Prostate gland (tissue), 2 donors: ENCODE measurements around the gene RFT1.

Experiments
- CTCF ChIP-seq, 4 experiments: fragments of 200-600 bp in 2 of 4; fragments of 450-650 bp in 2 of 4; sonication (generic) in 2 of 4; IDR thresholded peaks; 1 replicate in 3 of 4; 2 replicates in 1 of 4; pipeline ENCODE4 v1.5.1; 2016 to 2019; ENCODE audit warnings: antibody characterized with exemption in 4 of 4, mild to moderate bottlenecking in 2 of 4, moderate library complexity in 2 of 4
- POLR2A ChIP-seq: fragments of 450-650 bp; IDR thresholded peaks from one replicate; pipeline ENCODE4 v1.6.1; 2016; ENCODE audit warnings: antibody characterized with exemption, mild to moderate bottlenecking
- POLR2AphosphoS5 ChIP-seq: sonication (generic); formaldehyde crosslinking; IDR thresholded peaks from one replicate; pipeline ENCODE4 v1.6.1; 2017; ENCODE audit warnings: antibody characterized with exemption

DNA sequence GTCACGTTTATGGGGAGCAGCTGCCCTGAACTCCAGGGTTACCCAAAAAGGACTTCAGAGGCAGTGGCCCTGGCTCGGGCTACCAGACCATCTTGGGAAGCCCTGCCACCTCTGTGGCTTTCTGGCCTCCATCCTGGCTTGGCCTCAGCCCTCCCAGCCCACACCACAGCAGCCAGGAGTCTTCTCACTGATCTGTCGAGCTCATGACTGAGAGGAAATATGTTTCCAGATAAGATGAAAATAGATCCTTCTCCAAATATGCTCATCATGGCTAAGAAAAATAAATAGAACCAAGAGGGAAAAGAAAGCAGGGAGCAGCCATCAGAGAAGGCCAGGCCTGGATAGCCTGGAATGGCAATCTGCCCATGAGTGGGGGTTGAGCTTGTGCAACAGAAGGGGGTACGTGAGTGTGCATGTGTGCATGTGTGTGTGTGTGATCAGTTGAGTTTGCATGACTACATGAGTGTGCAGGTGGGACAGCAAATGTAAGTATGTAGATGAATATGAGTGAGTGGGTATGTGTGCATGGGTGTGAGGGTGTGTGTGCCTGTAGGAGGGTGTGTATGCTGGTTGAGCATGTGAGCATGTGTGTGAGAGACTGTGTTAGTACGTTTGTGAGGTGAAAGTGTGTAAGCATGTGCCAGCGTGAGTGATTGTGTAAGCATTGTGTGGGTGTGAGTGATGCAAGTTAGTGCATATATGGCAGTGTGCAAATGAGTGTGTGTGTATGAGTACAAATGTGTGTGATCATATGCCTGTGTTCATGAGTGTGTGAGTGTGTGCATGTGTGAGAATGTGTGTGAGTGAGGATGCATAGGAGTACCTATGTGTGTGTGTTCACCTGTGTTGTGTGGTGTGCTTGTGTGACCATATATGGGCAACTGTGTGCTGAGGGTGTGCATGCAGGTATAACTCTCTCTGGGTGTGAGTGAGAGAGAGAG, 9.9 kb upstream of the RFT1 start:
- TF ChIP-seq POLR2A (no peak), CTCF (IDR thresholded peaks at IDR 0.05) (no peak), POLR2AphosphoS5 (no peak)
